Measurements from ENCODE around the gene CSNK1G2.

- TF ChIP-seq, protein P1, sequence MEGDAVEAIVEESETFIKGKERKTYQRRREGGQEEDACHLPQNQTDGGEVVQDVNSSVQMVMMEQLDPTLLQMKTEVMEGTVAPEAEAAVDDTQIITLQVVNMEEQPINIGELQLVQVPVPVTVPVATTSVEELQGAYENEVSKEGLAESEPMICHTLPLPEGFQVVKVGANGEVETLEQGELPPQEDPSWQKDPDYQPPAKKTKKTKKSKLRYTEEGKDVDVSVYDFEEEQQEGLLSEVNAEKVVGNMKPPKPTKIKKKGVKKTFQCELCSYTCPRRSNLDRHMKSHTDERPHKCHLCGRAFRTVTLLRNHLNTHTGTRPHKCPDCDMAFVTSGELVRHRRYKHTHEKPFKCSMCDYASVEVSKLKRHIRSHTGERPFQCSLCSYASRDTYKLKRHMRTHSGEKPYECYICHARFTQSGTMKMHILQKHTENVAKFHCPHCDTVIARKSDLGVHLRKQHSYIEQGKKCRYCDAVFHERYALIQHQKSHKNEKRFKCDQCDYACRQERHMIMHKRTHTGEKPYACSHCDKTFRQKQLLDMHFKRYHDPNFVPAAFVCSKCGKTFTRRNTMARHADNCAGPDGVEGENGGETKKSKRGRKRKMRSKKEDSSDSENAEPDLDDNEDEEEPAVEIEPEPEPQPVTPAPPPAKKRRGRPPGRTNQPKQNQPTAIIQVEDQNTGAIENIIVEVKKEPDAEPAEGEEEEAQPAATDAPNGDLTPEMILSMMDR (IDR thresholded peaks at IDR 0.05) = no peak
- TF ChIP-seq ZFX (IDR thresholded peaks at IDR 0.05; ENCODE audit: borderline replicate concordance) = no peak
Measured at GRCh38 chr19:1905863-1906375, 35.1 kb upstream of the CSNK1G2 start.
